H1 (cell line): ENCODE measurements around the gene RIPOR3.
"Not testable (repeated sequence)": the region's sequence is repeated elsewhere in the genome, so short reads cannot be mapped to it uniquely, and the experiment has no call there.

Source experiments
- CREB1 ChIP-seq: IDR thresholded peaks from 2 replicates; pipeline ENCODE4 v1.6.1; 2012; ENCODE audit warnings: inconsistent platforms
- JUN ChIP-seq: IDR thresholded peaks from 2 replicates; pipeline ENCODE4 v1.6.1; 2011; ENCODE audit warnings: low read depth, mild to moderate bottlenecking, improper control_type of control experiment, low read length
- JUND ChIP-seq: IDR thresholded peaks from 2 replicates; pipeline ENCODE4 v1.6.1; 2011; ENCODE audit warnings: mild to moderate bottlenecking, improper control_type of control experiment, low read length
- PHF8 ChIP-seq: fragments of 200-600 bp; sonication (generic); conservative IDR thresholded peaks from 2 replicates; pipeline ENCODE4 v1.7.1; 2012; ENCODE audit warnings: low read depth, mild to moderate bottlenecking, inconsistent platforms, low read length, moderate library complexity
- POLR2A ChIP-seq, 2 experiments: IDR thresholded peaks; 1 replicate in 1 of 2; 2 replicates in 1 of 2; pipeline ENCODE4 v1.6.1; 2011; ENCODE audit warnings: low read depth in 2 of 2, low read length in 2 of 2, mild to moderate bottlenecking in 2 of 2; ENCODE audit errors: control extremely low read depth in 1 of 2
- RAD21 ChIP-seq, 2 experiments: IDR thresholded peaks in 1 of 2; conservative IDR thresholded peaks in 1 of 2; 2 replicates each; pipeline ENCODE4 v1.6.1; 2011; ENCODE audit warnings: low read depth in 2 of 2, low read length in 2 of 2, improper control_type of control experiment in 1 of 2, inconsistent platforms in 1 of 2, mild to moderate bottlenecking in 1 of 2, moderate library complexity in 1 of 2
- SIN3A ChIP-seq, 2 experiments: IDR thresholded peaks in 1 of 2; conservative IDR thresholded peaks in 1 of 2; 2 replicates each; pipeline ENCODE4 v1.6.1; 2011 to 2012; ENCODE audit warnings: low read length in 2 of 2, improper control_type of control experiment in 1 of 2, low read depth in 1 of 2, mild to moderate bottlenecking in 1 of 2
- TAF1 ChIP-seq: IDR thresholded peaks from 2 replicates; pipeline ENCODE4 v1.6.1; 2011; ENCODE audit warnings: mild to moderate bottlenecking, low read depth, low read length
- TBP ChIP-seq: IDR thresholded peaks from 2 replicates; pipeline ENCODE4 v1.6.1; 2011; ENCODE audit warnings: low read depth, low read length, improper control_type of control experiment
- ZNF274 ChIP-seq: IDR thresholded peaks from 2 replicates; pipeline ENCODE4 v1.7.0; 2012; ENCODE audit warnings: low read length, borderline replicate concordance; ENCODE audit errors: extremely low read depth
- TF ChIP-seq, protein P1 (sequence below), 3 experiments: IDR thresholded peaks; 1 replicate in 2 of 3; 2 replicates in 1 of 3; pipeline versions ENCODE4 v1.5.1 to v1.6.1; 2011; ENCODE audit warnings: low read length in 3 of 3, mild to moderate bottlenecking in 3 of 3, inconsistent platforms in 2 of 3, low read depth in 1 of 3, moderate library complexity in 1 of 3; ENCODE audit not compliant: insufficient read depth in 1 of 3; ENCODE audit errors: control extremely low read depth in 1 of 3

DNA sequence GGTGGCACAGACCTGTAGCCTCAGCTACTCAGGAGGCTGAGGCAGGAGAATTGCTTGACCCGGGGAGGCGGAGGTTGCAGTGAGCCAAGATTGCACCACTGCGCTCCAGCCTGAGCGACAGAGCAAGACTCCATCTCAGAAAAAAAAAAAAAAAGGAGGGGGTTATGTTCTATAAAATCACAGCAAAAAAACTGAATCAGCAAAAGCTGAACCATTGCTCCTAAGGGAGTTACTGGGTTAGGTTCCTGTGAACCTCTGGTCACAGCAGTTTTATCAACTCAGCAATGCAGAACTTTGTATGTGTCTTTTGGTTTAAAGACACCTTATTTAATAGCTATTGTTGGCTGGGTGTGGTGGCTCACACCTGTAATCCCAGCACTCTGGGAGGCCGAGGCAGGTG is 92.6 kb downstream of the RIPOR3 start:
- TF ChIP-seq JUN; ZNF274; CREB1; POLR2A (IDR thresholded peaks at IDR 0.05; ENCODE audit: control extremely low read depth in 1 of 2, low read depth in 2 of 2, low read length in 2 of 2); JUND; PHF8; RAD21 (IDR thresholded peaks at IDR 0.05 in 1 of 2, conservative IDR thresholded peaks at IDR 0.05 in 1 of 2; ENCODE audit: low read depth in 2 of 2, low read length in 2 of 2); TAF1; TBP; SIN3A (conservative IDR thresholded peaks at IDR 0.05 in 1 of 2, IDR thresholded peaks at IDR 0.05 in 1 of 2; ENCODE audit: low read depth in 1 of 2, low read length in 2 of 2): not testable (repeated sequence)
- TF ChIP-seq, protein P1, sequence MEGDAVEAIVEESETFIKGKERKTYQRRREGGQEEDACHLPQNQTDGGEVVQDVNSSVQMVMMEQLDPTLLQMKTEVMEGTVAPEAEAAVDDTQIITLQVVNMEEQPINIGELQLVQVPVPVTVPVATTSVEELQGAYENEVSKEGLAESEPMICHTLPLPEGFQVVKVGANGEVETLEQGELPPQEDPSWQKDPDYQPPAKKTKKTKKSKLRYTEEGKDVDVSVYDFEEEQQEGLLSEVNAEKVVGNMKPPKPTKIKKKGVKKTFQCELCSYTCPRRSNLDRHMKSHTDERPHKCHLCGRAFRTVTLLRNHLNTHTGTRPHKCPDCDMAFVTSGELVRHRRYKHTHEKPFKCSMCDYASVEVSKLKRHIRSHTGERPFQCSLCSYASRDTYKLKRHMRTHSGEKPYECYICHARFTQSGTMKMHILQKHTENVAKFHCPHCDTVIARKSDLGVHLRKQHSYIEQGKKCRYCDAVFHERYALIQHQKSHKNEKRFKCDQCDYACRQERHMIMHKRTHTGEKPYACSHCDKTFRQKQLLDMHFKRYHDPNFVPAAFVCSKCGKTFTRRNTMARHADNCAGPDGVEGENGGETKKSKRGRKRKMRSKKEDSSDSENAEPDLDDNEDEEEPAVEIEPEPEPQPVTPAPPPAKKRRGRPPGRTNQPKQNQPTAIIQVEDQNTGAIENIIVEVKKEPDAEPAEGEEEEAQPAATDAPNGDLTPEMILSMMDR (IDR thresholded peaks at IDR 0.05; ENCODE audit: control extremely low read depth in 1 of 3, insufficient read depth in 1 of 3, low read depth in 1 of 3, low read length in 3 of 3) = not testable (repeated sequence)
